ENCODE results near the gene OR52W1.

Gene OR52W1

GRCh38 chr11:6237266-6237665 is 38.2 kb downstream of the OR52W1 start:
- ATAC-seq (ENCODE audit: insufficient read depth, low read depth): no peak
- H3K27me3 ChIP-seq (ENCODE audit: insufficient read depth, low read length, poor library complexity): peaks cover 4% of the 10 kb centered on the region
- TF ChIP-seq CTCF (IDR thresholded peaks at IDR 0.05; ENCODE audit: borderline replicate concordance, extremely low read depth, low read length, poor library complexity, severe bottlenecking) (no peak), EZH2 (IDR thresholded peaks at IDR 0.05; ENCODE audit: borderline replicate concordance, low read depth, low read length, severe bottlenecking) (no peak)
- H3K4me2 ChIP-seq (ENCODE audit: insufficient read depth, low read length): no peak overlapping the region
- H3K36me3 ChIP-seq (ENCODE audit: insufficient read depth, low read length): no peaks in the 10 kb centered on the region; the same call in 1 of the 2 replicates
- peaks cover 21% of the 10 kb centered on the region for H3K79me2 ChIP-seq (ENCODE audit: insufficient read depth, low read length)
- DNase-seq: no peak
- H3K4me3 ChIP-seq (ENCODE audit: low read depth in 1 of 2, low read length in 2 of 2): no peak overlapping the region
- H3K4me1 ChIP-seq (ENCODE audit: insufficient read depth, low read length): peaks cover 20% of the 10 kb centered on the region
- H2AFZ ChIP-seq (ENCODE audit: low read depth, low read length): no peak overlapping the region
- peaks cover 9% of the 10 kb centered on the region; the same call in 1 of the 2 replicates for H4K20me1 ChIP-seq (ENCODE audit: insufficient read depth, low read length)
- no peak overlapping the region for H3K27ac ChIP-seq (ENCODE audit: low read length)
- no peaks in the 10 kb centered on the region for H3K9me3 ChIP-seq (ENCODE audit: insufficient read depth, low read length, severe bottlenecking)
- H3K9ac ChIP-seq (ENCODE audit: low read depth, low read length): no peak overlapping the region

GRCh38 chr11:6237761-6238302 is 38.8 kb downstream of the OR52W1 start:
- Histone ChIP-seq H3K4me2 (ENCODE audit: insufficient read depth, low read length) (no peak overlapping the region), H3K9ac (ENCODE audit: low read depth, low read length) (no peak overlapping the region), H3K9me3 (ENCODE audit: insufficient read depth, low read length, severe bottlenecking) (no peaks in the 10 kb centered on the region), H3K27me3 (ENCODE audit: insufficient read depth, low read length, poor library complexity) (peaks cover 4% of the 10 kb centered on the region), H3K4me3 (ENCODE audit: low read depth in 1 of 2, low read length in 2 of 2) (no peak overlapping the region), H3K4me1 (ENCODE audit: insufficient read depth, low read length) (peaks cover 19% of the 10 kb centered on the region), H2AFZ (ENCODE audit: low read depth, low read length) (no peak overlapping the region), H3K36me3 (ENCODE audit: insufficient read depth, low read length) (no peaks in the 10 kb centered on the region; the same call in 1 of the 2 replicates), H3K27ac (ENCODE audit: low read length) (no peak overlapping the region), H3K79me2 (ENCODE audit: insufficient read depth, low read length) (peaks cover 16% of the 10 kb centered on the region), H4K20me1 (ENCODE audit: insufficient read depth, low read length) (peaks cover 9% of the 10 kb centered on the region; the same call in 1 of the 2 replicates)
- ATAC-seq (ENCODE audit: insufficient read depth, low read depth) (no peak), DNase-seq (no peak)
- TF ChIP-seq CTCF (IDR thresholded peaks at IDR 0.05; ENCODE audit: borderline replicate concordance, extremely low read depth, low read length, poor library complexity, severe bottlenecking) (no peak), EZH2 (IDR thresholded peaks at IDR 0.05; ENCODE audit: borderline replicate concordance, low read depth, low read length, severe bottlenecking) (no peak)

GRCh38 chr11:6238902-6239301 is 39.9 kb downstream of the OR52W1 start, which contains the start of gene CNGA4:
TSS of gene CNGA4 (plus strand) at chr11:6239089. CDS start at chr11:6239207, 118 bp downstream.
- peaks cover 4% of the 10 kb centered on the region for H3K27me3 ChIP-seq (ENCODE audit: insufficient read depth, low read length, poor library complexity)
- DNase-seq: no peak
- H4K20me1 ChIP-seq (ENCODE audit: insufficient read depth, low read length): 0 out of 2 replicates have a peak, but pooled peaks cover 1% of the 10 kb centered on the region
- H3K4me3 ChIP-seq (ENCODE audit: low read depth in 1 of 2, low read length in 2 of 2): no peak within 1 kb of the TSS
- peaks cover 5% of the 10 kb centered on the region for H3K79me2 ChIP-seq (ENCODE audit: insufficient read depth, low read length)
- H3K27ac ChIP-seq (ENCODE audit: low read length): no peak within 1 kb of the TSS
- no peak for ATAC-seq (ENCODE audit: insufficient read depth, low read depth)
- TF ChIP-seq EZH2 (IDR thresholded peaks at IDR 0.05; ENCODE audit: borderline replicate concordance, low read depth, low read length, severe bottlenecking): no peak
- TF ChIP-seq CTCF (IDR thresholded peaks at IDR 0.05; ENCODE audit: borderline replicate concordance, extremely low read depth, low read length, poor library complexity, severe bottlenecking): no peak
- no peak within 1 kb of the TSS for H3K9ac ChIP-seq (ENCODE audit: low read depth, low read length)
- no peak within 1 kb of the TSS for H3K4me2 ChIP-seq (ENCODE audit: insufficient read depth, low read length)
- H2AFZ ChIP-seq (ENCODE audit: low read depth, low read length): no peak within 1 kb of the TSS
- no peaks in the 10 kb centered on the region for H3K9me3 ChIP-seq (ENCODE audit: insufficient read depth, low read length, severe bottlenecking)
- H3K36me3 ChIP-seq (ENCODE audit: insufficient read depth, low read length): no peaks in the 10 kb centered on the region; the same call in 1 of the 2 replicates
- peaks cover 8% of the 10 kb centered on the region for H3K4me1 ChIP-seq (ENCODE audit: insufficient read depth, low read length)
